RWPE2 (cell line): ENCODE measurements around the gene SDR9C7.
"Not testable (repeated sequence)": the region's sequence is repeated elsewhere in the genome, so short reads cannot be mapped to it uniquely, and the experiment has no call there.

Experiments used
- ATAC-seq: fragments of 200-7000 bp; cut with Tn5 transposase; 3 replicates; pipeline ENCODE4 v1.9.1; 2021; ENCODE audit warnings: low read depth
- DNase-seq: peaks from one replicate; pipeline ENCODE4 v3.0.0-alpha.2; 2020; ENCODE audit warnings: low spot score
- H3K27ac ChIP-seq: fragments of 450-650 bp; 2 replicates; pipeline ENCODE4 v1.5.1; 2017; ENCODE audit warnings: mild to moderate bottlenecking; ENCODE audit not compliant: poor library complexity, severe bottlenecking
- H3K27me3 ChIP-seq: fragments of 250-450 bp; sonication (Bioruptor Pico); 2 replicates; pipeline ENCODE4 v1.5.1; 2021; ENCODE audit warnings: mild to moderate bottlenecking, moderate library complexity; ENCODE audit not compliant: insufficient read depth, poor library complexity, severe bottlenecking
- H3K36me3 ChIP-seq: fragments of 250-450 bp; sonication (Bioruptor Pico); 2 replicates; pipeline ENCODE4 v1.5.1; 2020; ENCODE audit warnings: low read depth, mild to moderate bottlenecking, moderate library complexity
- H3K4me1 ChIP-seq: fragments of 250-450 bp; sonication (Bioruptor Pico); 2 replicates; pipeline ENCODE4 v1.5.1; 2021; ENCODE audit warnings: mild to moderate bottlenecking, moderate library complexity; ENCODE audit not compliant: insufficient read depth, poor library complexity, severe bottlenecking
- H3K4me3 ChIP-seq: fragments of 250-450 bp; sonication (Bioruptor Pico); 2 replicates; pipeline ENCODE4 v1.5.1; 2021; ENCODE audit warnings: mild to moderate bottlenecking, moderate library complexity; ENCODE audit not compliant: severe bottlenecking
- H3K9me3 ChIP-seq: fragments of 250-450 bp; sonication (Bioruptor Pico); 2 replicates; pipeline ENCODE4 v1.5.1; 2021; ENCODE audit warnings: mild to moderate bottlenecking, moderate library complexity; ENCODE audit not compliant: severe bottlenecking
- CTCF ChIP-seq: fragments of 450-650 bp; IDR thresholded peaks from one replicate; pipeline ENCODE4 v1.5.1; 2017; ENCODE audit warnings: mild to moderate bottlenecking, moderate library complexity; ENCODE audit not compliant: poor library complexity, severe bottlenecking

The SDR9C7 gene

GRCh38 chr12:56933826-56934625 is at the start of gene SDR9C7:
SDR9C7 (minus strand) TSS chr12:56934408; CDS start chr12:56934261, 147 bp downstream.
- no peak for TF ChIP-seq CTCF
- no peaks in the 10 kb centered on the region for H3K27me3 ChIP-seq
- no peaks in the 10 kb centered on the region for H3K36me3 ChIP-seq
- no peak within 1 kb of the TSS for H3K4me3 ChIP-seq
- DNase-seq, result no peak
- H3K4me1 ChIP-seq, result peaks cover 14% of the 10 kb centered on the region
- ATAC-seq, result no peak
- H3K27ac ChIP-seq, result no peak within 1 kb of the TSS
- H3K9me3 ChIP-seq, result no peaks in the 10 kb centered on the region

- peaks cover 17% of the 10 kb centered on the region for H3K4me1 ChIP-seq
- no peaks in the 10 kb centered on the region for H3K9me3 ChIP-seq
- ATAC-seq, result no peak
- TF ChIP-seq CTCF, result no peak
- DNase-seq, result no peak
- H3K27me3 ChIP-seq, result no peaks in the 10 kb centered on the region
- no peaks in the 10 kb centered on the region for H3K36me3 ChIP-seq
- no peak overlapping the region for H3K4me3 ChIP-seq
- H3K27ac ChIP-seq, result no peak overlapping the region
These were observed 49.2 kb upstream of the SDR9C7 start for GRCh38 chr12:56983386-56983785.

- not testable (repeated sequence) for H3K36me3 ChIP-seq, ATAC-seq, H3K9me3 ChIP-seq, H3K27ac ChIP-seq, DNase-seq, H3K4me3 ChIP-seq, H3K27me3 ChIP-seq
- peaks cover 17% of the 10 kb centered on the region for H3K4me1 ChIP-seq
These were observed 48.5 kb upstream of the SDR9C7 start for GRCh38 chr12:56982578-56983236.

- Histone ChIP-seq H3K36me3 (no peaks in the 10 kb centered on the region), H3K27ac (no peak overlapping the region), H3K4me3 (no peak overlapping the region), H3K27me3 (no peaks in the 10 kb centered on the region), H3K4me1 (peaks cover 3% of the 10 kb centered on the region), H3K9me3 (no peaks in the 10 kb centered on the region)
- DNase-seq (no peak), ATAC-seq (no peak)
- no peak for TF ChIP-seq CTCF
These were observed 46.8 kb upstream of the SDR9C7 start for GRCh38 chr12:56980941-56981530.

- DNase-seq (no peak), ATAC-seq (no peak)
- H3K4me1 ChIP-seq, result no peaks in the 10 kb centered on the region
- TF ChIP-seq CTCF, result no peak
- no peaks in the 10 kb centered on the region for H3K27me3 ChIP-seq
- no peaks in the 10 kb centered on the region for H3K36me3 ChIP-seq
- no peak overlapping the region for H3K4me3 ChIP-seq
- no peaks in the 10 kb centered on the region for H3K9me3 ChIP-seq
- no peak overlapping the region for H3K27ac ChIP-seq
These were observed 46.1 kb upstream of the SDR9C7 start for GRCh38 chr12:56980268-56980667.
